ENCODE measurements around the gene FRG2B. TPM values are rescaled to one million over a fixed set of nuclear protein-coding genes. Genes with fewer than 3 reads are reported as not detected.
"Not testable (repeated sequence)": the region's sequence is repeated elsewhere in the genome, so short reads cannot be mapped to it uniquely, and the experiment has no call there.

The FRG2B gene
- total RNA-seq, 1 experiment from 2014 or later: not detected

- H3K79me2 ChIP-seq (ENCODE audit: insufficient read depth, low read length); H3K27me3 ChIP-seq (ENCODE audit: insufficient read depth, low read length); H3K9me2 ChIP-seq (ENCODE audit: insufficient read depth); CTCF ChIA-PET; RAD21 ChIA-PET (ENCODE audit: low non-redundant PET in 1 of 2, low total read pairs in 2 of 2, uncharacterized antibody in 2 of 2, unreplicated experiment in 2 of 2); intact Hi-C loops (cut with micrococcal nuclease); H3K9ac ChIP-seq (ENCODE audit: low read length); H3K4me3 ChIP-seq (replicated peaks in 1 of 2; ENCODE audit: low read depth in 1 of 2, low read length in 2 of 2); H3K9me3 ChIP-seq (ENCODE audit: control insufficient read depth in 1 of 2, insufficient read depth in 1 of 2, low read depth in 1 of 2, low read length in 2 of 2); H3K36me3 ChIP-seq (ENCODE audit: control insufficient read depth in 1 of 2, insufficient read depth in 2 of 2, low read length in 2 of 2); H3K4me1 ChIP-seq (ENCODE audit: control insufficient read depth in 1 of 2, insufficient read depth in 2 of 2, low read length in 2 of 2); BruUV-seq (replicated peaks); POLR2A ChIA-PET; H4K20me1 ChIP-seq (ENCODE audit: insufficient read depth); H2AFZ ChIP-seq (ENCODE audit: low read depth, low read length, poor library complexity, severe bottlenecking); H3K4me2 ChIP-seq (ENCODE audit: low read length); ATAC-seq; H3K27ac ChIP-seq (ENCODE audit: low read depth, low read length); DNase-seq (ENCODE audit: low read depth, low spot score): not testable (repeated sequence)
Observed at GRCh38 chr10:133660516-133660915, 33.9 kb upstream of the FRG2B start.

GRCh38 chr10:133657276-133657675 lies 30.7 kb upstream of the FRG2B start:
- H3K4me2 ChIP-seq (ENCODE audit: low read length); H4K20me1 ChIP-seq (ENCODE audit: insufficient read depth); H3K36me3 ChIP-seq (ENCODE audit: control insufficient read depth in 1 of 2, insufficient read depth in 2 of 2, low read length in 2 of 2); H3K9ac ChIP-seq (ENCODE audit: low read length); DNase-seq (ENCODE audit: low read depth, low spot score); BruUV-seq (replicated peaks); H2AFZ ChIP-seq (ENCODE audit: low read depth, low read length, poor library complexity, severe bottlenecking); H3K79me2 ChIP-seq (ENCODE audit: insufficient read depth, low read length); ATAC-seq; H3K4me1 ChIP-seq (ENCODE audit: control insufficient read depth in 1 of 2, insufficient read depth in 2 of 2, low read length in 2 of 2); H3K4me3 ChIP-seq (replicated peaks in 1 of 2; ENCODE audit: low read depth in 1 of 2, low read length in 2 of 2); RAD21 ChIA-PET (ENCODE audit: low non-redundant PET in 1 of 2, low total read pairs in 2 of 2, uncharacterized antibody in 2 of 2, unreplicated experiment in 2 of 2); H3K27ac ChIP-seq (ENCODE audit: low read depth, low read length); intact Hi-C loops (cut with micrococcal nuclease); H3K9me3 ChIP-seq (ENCODE audit: control insufficient read depth in 1 of 2, insufficient read depth in 1 of 2, low read depth in 1 of 2, low read length in 2 of 2); H3K27me3 ChIP-seq (ENCODE audit: insufficient read depth, low read length); CTCF ChIA-PET; POLR2A ChIA-PET; H3K9me2 ChIP-seq (ENCODE audit: insufficient read depth): not testable (repeated sequence)

DNA sequence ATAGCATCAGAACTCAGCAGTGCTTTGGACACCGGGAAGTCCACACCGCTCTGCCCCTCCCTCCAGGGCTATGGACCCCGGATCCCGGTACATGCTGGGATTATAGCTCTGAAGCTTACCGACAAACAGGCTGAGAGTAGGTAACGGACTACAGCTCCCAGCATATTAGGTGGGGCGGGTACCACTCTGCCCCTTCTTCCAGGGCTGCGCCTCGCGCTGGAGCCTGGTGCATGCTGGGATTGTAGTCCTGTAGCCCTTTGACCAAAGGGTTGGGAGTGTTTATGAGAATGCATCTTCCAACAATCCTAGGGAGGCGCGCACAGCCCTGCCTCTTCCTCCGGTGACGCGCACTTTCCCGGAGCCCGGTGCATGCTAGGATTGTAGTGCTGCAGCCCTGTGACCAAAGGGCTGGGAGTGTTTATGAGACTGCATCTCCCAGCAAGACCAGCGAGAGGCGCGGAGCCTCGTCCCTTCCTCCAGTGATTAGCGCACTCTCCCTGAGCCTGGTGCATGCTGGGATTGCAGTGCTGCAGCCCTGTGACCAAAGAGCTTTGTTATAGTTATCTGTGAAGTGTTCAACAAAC lies 22.4 kb upstream of the FRG2B start:
- H3K9me3 ChIP-seq (ENCODE audit: control insufficient read depth in 1 of 2, insufficient read depth in 1 of 2, low read depth in 1 of 2, low read length in 2 of 2); DNase-seq (ENCODE audit: low read depth, low spot score); CTCF ChIA-PET; H3K4me3 ChIP-seq (replicated peaks in 1 of 2; ENCODE audit: low read depth in 1 of 2, low read length in 2 of 2); H2AFZ ChIP-seq (ENCODE audit: low read depth, low read length, poor library complexity, severe bottlenecking); RAD21 ChIA-PET (ENCODE audit: low non-redundant PET in 1 of 2, low total read pairs in 2 of 2, uncharacterized antibody in 2 of 2, unreplicated experiment in 2 of 2); H3K4me1 ChIP-seq (ENCODE audit: control insufficient read depth in 1 of 2, insufficient read depth in 2 of 2, low read length in 2 of 2); intact Hi-C loops (cut with micrococcal nuclease); H3K79me2 ChIP-seq (ENCODE audit: insufficient read depth, low read length); H3K9ac ChIP-seq (ENCODE audit: low read length); H3K27me3 ChIP-seq (ENCODE audit: insufficient read depth, low read length); H4K20me1 ChIP-seq (ENCODE audit: insufficient read depth); H3K4me2 ChIP-seq (ENCODE audit: low read length); H3K27ac ChIP-seq (ENCODE audit: low read depth, low read length); BruUV-seq (replicated peaks); H3K9me2 ChIP-seq (ENCODE audit: insufficient read depth); POLR2A ChIA-PET; ATAC-seq; H3K36me3 ChIP-seq (ENCODE audit: control insufficient read depth in 1 of 2, insufficient read depth in 2 of 2, low read length in 2 of 2): not testable (repeated sequence)
